K562 (cell line): Measurements from ENCODE around the gene SUGP1. TPM values are rescaled to one million over a fixed set of nuclear protein-coding genes. Genes with fewer than 3 reads are reported as not detected.
A peak's percentile ranks its signal among the peaks of the same experiment; 100 is the strongest.

ENCODE experiments used
- ATF7 ChIP-seq: fragments of 450-650 bp; IDR thresholded peaks from 2 replicates; pipeline ENCODE4 v1.7.1; 2014; ENCODE audit warnings: mild to moderate bottlenecking, moderate library complexity
- ELF4 ChIP-seq: fragments of 450-650 bp; formaldehyde crosslinking; IDR thresholded peaks from 2 replicates; pipeline ENCODE4 v1.4.0; 2022; ENCODE audit warnings: missing genetic modification characterization
- ETV1 ChIP-seq: fragments of 450-650 bp; conservative IDR thresholded peaks from 2 replicates; pipeline ENCODE4 v1.6.1; 2016; ENCODE audit warnings: missing genetic modification characterization, control low read depth, low read depth, missing compliant biosample characterization
- FOSL1 ChIP-seq: fragments of 200-800 bp; sonication (Bioruptor generic); conservative IDR thresholded peaks from 2 replicates; pipeline ENCODE4 v1.6.1; 2016; ENCODE audit warnings: missing genetic modification characterization, missing compliant biosample characterization
- LCOR ChIP-seq: sonication (generic); formaldehyde crosslinking; IDR thresholded peaks from 2 replicates; pipeline ENCODE4 v1.8.0; 2022; ENCODE audit warnings: mild to moderate bottlenecking, missing genetic modification reagents
- MYBL2 ChIP-seq, 2 experiments: fragments of 450-650 bp in 1 of 2; sonication (generic) in 1 of 2; formaldehyde crosslinking in 1 of 2; IDR thresholded peaks; 2 replicates each; pipeline versions ENCODE4 v1.6.1 to v1.8.1; 2017 to 2022; ENCODE audit warnings: borderline replicate concordance in 1 of 2, inconsistent platforms in 1 of 2, low read depth in 1 of 2, mild to moderate bottlenecking in 1 of 2, missing genetic modification reagents in 1 of 2, moderate library complexity in 1 of 2
- NCOA1 ChIP-seq: fragments of 450-650 bp; IDR thresholded peaks from 2 replicates; pipeline ENCODE4 v1.6.1; 2016; ENCODE audit warnings: low read depth
- PHF8 ChIP-seq: fragments of 200-600 bp; sonication (generic); IDR thresholded peaks from 2 replicates; pipeline ENCODE4 v1.6.1; 2012; ENCODE audit warnings: mixed run types, mild to moderate bottlenecking, inconsistent platforms, low read length, moderate library complexity, borderline replicate concordance
- TBL1XR1 ChIP-seq, 2 experiments: IDR thresholded peaks; 2 replicates each; pipeline ENCODE4 v1.6.1; 2012; ENCODE audit warnings: improper control_type of control experiment in 2 of 2, low read length in 2 of 2, mild to moderate bottlenecking in 1 of 2
- TGIF2 ChIP-seq: sonication (generic); formaldehyde crosslinking; IDR thresholded peaks from 2 replicates; pipeline ENCODE4 v1.8.1; 2022; ENCODE audit warnings: mild to moderate bottlenecking, missing genetic modification reagents, moderate library complexity
- YBX1 ChIP-seq: fragments of 450-650 bp; IDR thresholded peaks from 2 replicates; pipeline ENCODE4 v1.7.1; 2016; ENCODE audit warnings: mild to moderate bottlenecking
- polyA plus RNA-seq, 8 experiments: library from polyadenylated mRNA; depleted of rRNA in 4 of 8; stranded (reverse) in 5 of 8; unstranded in 3 of 8; fragments of >200 nt; fragmentation: Nextera tagmentation in 2 of 8; fragmentation: Illumina TruSeq in 1 of 8; extraction: Ambion mirVana in 2 of 8; extraction: Trizol in 1 of 8; gene quantifications; 2 replicates each; pipeline versions ENCODE4 v1.2.1 to v1.2.3, GENCODE V29; 2011 to 2014; ENCODE audit warnings: inconsistent platforms in 1 of 8, missing spikeins in 1 of 8
- total RNA-seq, 7 experiments: library from RNA; depleted of rRNA in 6 of 7; stranded (reverse); fragments of >200 nt in 6 of 7; fragmentation: Illumina TruSeq in 2 of 7; extraction: Trizol in 2 of 7; gene quantifications; 2 replicates each; pipeline versions ENCODE4 v1.2.1 to v1.2.3, GENCODE V29; 2011 to 2021; ENCODE audit warnings: low replicate concordance in 1 of 7
- TF ChIP-seq, protein P1 (sequence below), 2 experiments: fragments of 450-650 bp; formaldehyde crosslinking in 1 of 2; IDR thresholded peaks; 2 replicates each; pipeline versions ENCODE4 v1.4.0 to v1.6.1; 2014 to 2020; ENCODE audit warnings: mild to moderate bottlenecking in 2 of 2, borderline replicate concordance in 1 of 2, low read depth in 1 of 2
- TF ChIP-seq, protein P2 (sequence below): fragments of 450-650 bp; conservative IDR thresholded peaks from 2 replicates; pipeline ENCODE4 v1.6.1; 2016; ENCODE audit warnings: missing genetic modification characterization, low read depth, mild to moderate bottlenecking, missing compliant biosample characterization, moderate library complexity
- TF ChIP-seq, protein P3 (sequence below): fragments of 450-650 bp; formaldehyde crosslinking; IDR thresholded peaks from 2 replicates; pipeline ENCODE4 v1.4.0; 2020; ENCODE audit warnings: mild to moderate bottlenecking, moderate library complexity

SUGP1 gene
- total and polyA plus RNA-seq, 9 of the 15 experiments (the other 6 are each of a cell fraction or from before 2014, with no cell fraction given) = 1.0 to 53.3 (median 32.4) TPM

DNA sequence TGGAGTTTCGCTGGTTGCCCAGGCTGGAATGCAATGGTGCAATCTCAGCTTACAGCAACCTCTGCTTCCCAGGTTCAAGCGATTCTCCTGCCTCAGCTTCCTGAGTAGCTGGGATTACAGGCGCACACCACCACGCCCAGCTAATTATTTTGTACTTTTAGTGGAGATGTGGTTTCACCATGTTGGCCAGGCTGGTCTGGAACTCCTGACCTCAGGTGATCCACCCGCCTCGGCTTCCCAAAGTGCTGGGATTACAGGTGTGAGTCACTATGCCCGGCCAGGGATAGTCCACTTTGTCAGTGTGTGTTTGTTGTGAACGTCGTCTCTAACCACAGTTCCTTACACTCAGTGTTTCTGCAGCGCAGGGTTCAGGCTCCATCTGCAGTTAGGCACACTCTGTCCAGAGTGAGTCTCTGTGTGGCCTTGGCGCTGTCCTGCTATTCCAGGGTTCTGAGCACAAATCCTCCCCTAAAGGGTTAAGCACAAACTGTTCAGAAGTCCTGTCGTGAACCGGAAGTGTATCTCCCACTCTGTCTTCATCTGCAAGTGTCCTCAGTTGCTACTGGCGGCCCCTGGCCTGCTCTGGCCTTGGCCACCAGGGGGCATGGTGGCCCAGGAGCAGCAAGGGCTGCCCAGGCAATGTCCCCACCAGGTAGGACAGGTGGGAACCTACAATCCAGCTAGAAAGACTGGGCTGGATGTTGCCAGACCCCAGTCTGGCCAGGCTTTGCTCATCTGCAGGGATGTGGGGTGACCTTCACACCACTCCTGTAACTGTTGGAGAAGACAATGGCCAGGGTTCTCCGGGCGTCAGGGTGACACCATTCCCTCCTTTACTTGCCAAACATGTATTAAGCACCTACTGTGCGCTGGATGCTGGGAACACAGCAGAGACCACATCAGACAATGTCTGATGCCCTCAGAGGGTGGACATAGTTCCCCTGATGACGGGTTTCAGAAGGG, 46.4 kb upstream of the SUGP1 start (continued):
- TF ChIP-seq ATF7 = peak; percentile 77; the same call in 1 of the 2 replicates
- no peak for TF ChIP-seq LCOR (CRISPR knock-in tag)
- TF ChIP-seq ELF4 (CRISPR knock-in tag) = 0 out of 2 replicates have a peak, but pooled peaks have one; percentile 54
- TF ChIP-seq FOSL1 (tag) = 0 out of 2 replicates have a peak, but pooled peaks have one; percentile 21
- no peak for TF ChIP-seq TBL1XR1 (IDR thresholded peaks at IDR 0.05; ENCODE audit: low read length in 2 of 2)
- peak; percentile 23; the same call in 1 of the 2 replicates for TF ChIP-seq PHF8
- TF ChIP-seq MYBL2 (IDR thresholded peaks at IDR 0.05; ENCODE audit: low read depth) = no peak
- TF ChIP-seq MYBL2 (CRISPR knock-in tag; IDR thresholded peaks at IDR 0.05; ENCODE audit: borderline replicate concordance) = no peak
- TF ChIP-seq TGIF2 (CRISPR knock-in tag) = no peak
- TF ChIP-seq, protein P1, sequence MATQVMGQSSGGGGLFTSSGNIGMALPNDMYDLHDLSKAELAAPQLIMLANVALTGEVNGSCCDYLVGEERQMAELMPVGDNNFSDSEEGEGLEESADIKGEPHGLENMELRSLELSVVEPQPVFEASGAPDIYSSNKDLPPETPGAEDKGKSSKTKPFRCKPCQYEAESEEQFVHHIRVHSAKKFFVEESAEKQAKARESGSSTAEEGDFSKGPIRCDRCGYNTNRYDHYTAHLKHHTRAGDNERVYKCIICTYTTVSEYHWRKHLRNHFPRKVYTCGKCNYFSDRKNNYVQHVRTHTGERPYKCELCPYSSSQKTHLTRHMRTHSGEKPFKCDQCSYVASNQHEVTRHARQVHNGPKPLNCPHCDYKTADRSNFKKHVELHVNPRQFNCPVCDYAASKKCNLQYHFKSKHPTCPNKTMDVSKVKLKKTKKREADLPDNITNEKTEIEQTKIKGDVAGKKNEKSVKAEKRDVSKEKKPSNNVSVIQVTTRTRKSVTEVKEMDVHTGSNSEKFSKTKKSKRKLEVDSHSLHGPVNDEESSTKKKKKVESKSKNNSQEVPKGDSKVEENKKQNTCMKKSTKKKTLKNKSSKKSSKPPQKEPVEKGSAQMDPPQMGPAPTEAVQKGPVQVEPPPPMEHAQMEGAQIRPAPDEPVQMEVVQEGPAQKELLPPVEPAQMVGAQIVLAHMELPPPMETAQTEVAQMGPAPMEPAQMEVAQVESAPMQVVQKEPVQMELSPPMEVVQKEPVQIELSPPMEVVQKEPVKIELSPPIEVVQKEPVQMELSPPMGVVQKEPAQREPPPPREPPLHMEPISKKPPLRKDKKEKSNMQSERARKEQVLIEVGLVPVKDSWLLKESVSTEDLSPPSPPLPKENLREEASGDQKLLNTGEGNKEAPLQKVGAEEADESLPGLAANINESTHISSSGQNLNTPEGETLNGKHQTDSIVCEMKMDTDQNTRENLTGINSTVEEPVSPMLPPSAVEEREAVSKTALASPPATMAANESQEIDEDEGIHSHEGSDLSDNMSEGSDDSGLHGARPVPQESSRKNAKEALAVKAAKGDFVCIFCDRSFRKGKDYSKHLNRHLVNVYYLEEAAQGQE (IDR thresholded peaks at IDR 0.05; ENCODE audit: borderline replicate concordance) = peak; percentile 93
- TF ChIP-seq, protein P1 (CRISPR knock-in tag; IDR thresholded peaks at IDR 0.05; ENCODE audit: low read depth) = no peak
- TF ChIP-seq, protein P2, sequence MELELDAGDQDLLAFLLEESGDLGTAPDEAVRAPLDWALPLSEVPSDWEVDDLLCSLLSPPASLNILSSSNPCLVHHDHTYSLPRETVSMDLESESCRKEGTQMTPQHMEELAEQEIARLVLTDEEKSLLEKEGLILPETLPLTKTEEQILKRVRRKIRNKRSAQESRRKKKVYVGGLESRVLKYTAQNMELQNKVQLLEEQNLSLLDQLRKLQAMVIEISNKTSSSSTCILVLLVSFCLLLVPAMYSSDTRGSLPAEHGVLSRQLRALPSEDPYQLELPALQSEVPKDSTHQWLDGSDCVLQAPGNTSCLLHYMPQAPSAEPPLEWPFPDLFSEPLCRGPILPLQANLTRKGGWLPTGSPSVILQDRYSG (tag) = peak; percentile 63; the same call in 1 of the 2 replicates
- TF ChIP-seq ETV1 (tag) = peak; percentile 85
- TF ChIP-seq, protein P3, sequence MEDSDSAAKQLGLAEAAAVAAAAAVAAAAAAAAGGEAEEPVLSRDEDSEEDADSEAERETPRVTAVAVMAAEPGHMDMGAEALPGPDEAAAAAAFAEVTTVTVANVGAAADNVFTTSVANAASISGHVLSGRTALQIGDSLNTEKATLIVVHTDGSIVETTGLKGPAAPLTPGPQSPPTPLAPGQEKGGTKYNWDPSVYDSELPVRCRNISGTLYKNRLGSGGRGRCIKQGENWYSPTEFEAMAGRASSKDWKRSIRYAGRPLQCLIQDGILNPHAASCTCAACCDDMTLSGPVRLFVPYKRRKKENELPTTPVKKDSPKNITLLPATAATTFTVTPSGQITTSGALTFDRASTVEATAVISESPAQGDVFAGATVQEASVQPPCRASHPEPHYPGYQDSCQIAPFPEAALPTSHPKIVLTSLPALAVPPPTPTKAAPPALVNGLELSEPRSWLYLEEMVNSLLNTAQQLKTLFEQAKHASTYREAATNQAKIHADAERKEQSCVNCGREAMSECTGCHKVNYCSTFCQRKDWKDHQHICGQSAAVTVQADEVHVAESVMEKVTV (CRISPR knock-in tag) = peak; percentile 85
- no peak for TF ChIP-seq YBX1
- TF ChIP-seq NCOA1 = 0 out of 2 replicates have a peak, but pooled peaks have one; percentile 26
